GM23338 (cell line): ENCODE data around the gene ADCY3. TPM values are rescaled to one million over a fixed set of nuclear protein-coding genes. Genes with fewer than 3 reads are reported as not detected.

ENCODE experiments used
- ATAC-seq: fragments of 200-7000 bp; cut with Tn5 transposase; 3 replicates; pipeline ENCODE4 v1.9.1; 2020
- DNase-seq: peaks from one replicate; pipeline ENCODE4 v3.0.0-alpha.2; 2015; ENCODE audit warnings: low spot score
- H2AFZ ChIP-seq: fragments of 200-600 bp; sonication (generic); 2 replicates; pipeline ENCODE4 v1.8.0; 2016; ENCODE audit warnings: antibody characterized with exemption, mild to moderate bottlenecking, moderate library complexity
- H3F3A ChIP-seq: fragments of 200-600 bp; sonication (generic); replicated peaks from 2 replicates; pipeline ENCODE4 v1.8.0; 2017; ENCODE audit warnings: antibody characterized with exemption, mixed run types, low read depth
- H3K27ac ChIP-seq: fragments of 200-600 bp; sonication (generic); 2 replicates; pipeline ENCODE4 v1.6.1; 2016; ENCODE audit warnings: low read depth
- H3K27me3 ChIP-seq: fragments of 200-600 bp; sonication (generic); 2 replicates; pipeline ENCODE4 v1.8.0; 2016; ENCODE audit warnings: mild to moderate bottlenecking, mixed run types, moderate library complexity; ENCODE audit not compliant: insufficient read depth
- H3K36me3 ChIP-seq: fragments of 200-600 bp; sonication (generic); 2 replicates; pipeline ENCODE4 v1.8.0; 2016; ENCODE audit warnings: mild to moderate bottlenecking; ENCODE audit not compliant: insufficient read depth
- H3K4me1 ChIP-seq: fragments of 200-600 bp; sonication (generic); 2 replicates; pipeline ENCODE4 v1.8.0; 2016; ENCODE audit warnings: mild to moderate bottlenecking, moderate library complexity; ENCODE audit not compliant: insufficient read depth
- H3K4me2 ChIP-seq: fragments of 200-600 bp; sonication (generic); 2 replicates; pipeline ENCODE4 v1.7.1; 2017; ENCODE audit warnings: mixed run types
- H3K4me3 ChIP-seq: fragments of 200-600 bp; sonication (generic); 2 replicates; pipeline ENCODE4 v1.6.1; 2016; ENCODE audit warnings: mixed run types
- H3K79me2 ChIP-seq: fragments of 200-600 bp; sonication (generic); replicated peaks from 2 replicates; pipeline ENCODE4 v1.8.0; 2017; ENCODE audit warnings: mild to moderate bottlenecking; ENCODE audit not compliant: insufficient read depth
- H3K9me2 ChIP-seq: fragments of 200-600 bp; sonication (generic); 2 replicates; pipeline ENCODE4 v1.8.0; 2017; ENCODE audit not compliant: insufficient read depth
- H4K20me1 ChIP-seq: fragments of 200-600 bp; sonication (generic); replicated peaks from 2 replicates; pipeline ENCODE4 v1.8.0; 2017; ENCODE audit warnings: mild to moderate bottlenecking; ENCODE audit not compliant: insufficient read depth
- H3K27ac Mint-ChIP-seq: 2 replicates; pipeline ENCODE4 v1.8.0; 2020; ENCODE audit warnings: inconsistent platforms, mild to moderate bottlenecking, moderate library complexity, mixed read lengths
- H3K27me3 Mint-ChIP-seq: 3 replicates; pipeline ENCODE4 v1.8.0; 2022; ENCODE audit warnings: low read depth, mild to moderate bottlenecking, moderate library complexity, mixed read lengths, inconsistent platforms; ENCODE audit not compliant: insufficient read depth, poor library complexity
- H3K36me3 Mint-ChIP-seq: 3 replicates; pipeline ENCODE4 v1.8.0; 2021; ENCODE audit warnings: low read depth, mild to moderate bottlenecking, inconsistent platforms, moderate library complexity, mixed read lengths
- H3K4me1 Mint-ChIP-seq: 3 replicates; pipeline ENCODE4 v1.8.0; 2020; ENCODE audit warnings: mild to moderate bottlenecking, inconsistent platforms, mixed read lengths
- H3K4me3 Mint-ChIP-seq: 3 replicates; pipeline ENCODE4 v1.8.0; 2021; ENCODE audit warnings: moderate library complexity, mild to moderate bottlenecking, inconsistent platforms, mixed read lengths
- H3K9me3 Mint-ChIP-seq: 3 replicates; pipeline ENCODE4 v1.8.0; 2020; ENCODE audit warnings: moderate library complexity, mild to moderate bottlenecking, inconsistent platforms, mixed read lengths
- CREB1 ChIP-seq: fragments of 250-450 bp; sonication (Bioruptor Pico); IDR thresholded peaks from 2 replicates; pipeline ENCODE4 v1.5.0; 2020; ENCODE audit warnings: low read depth, mild to moderate bottlenecking, moderate library complexity
- EZH2 ChIP-seq: fragments of 200-600 bp; sonication (generic); IDR thresholded peaks from one replicate; pipeline ENCODE4 v1.8.0; 2017; ENCODE audit warnings: antibody characterized with exemption, mild to moderate bottlenecking, low read depth; ENCODE audit not compliant: unreplicated experiment
- EZH2phosphoT487 ChIP-seq: fragments of 200-600 bp; sonication (generic); IDR thresholded peaks from one replicate; pipeline ENCODE4 v1.8.1; 2018; ENCODE audit warnings: antibody characterized with exemption; ENCODE audit not compliant: unreplicated experiment
- JUNB ChIP-seq: IDR thresholded peaks from one replicate; pipeline ENCODE4 v1.6.1; 2016; ENCODE audit warnings: antibody characterized with exemption; ENCODE audit not compliant: unreplicated experiment
- NANOG ChIP-seq: IDR thresholded peaks from 2 replicates; pipeline ENCODE4 v1.6.1; 2016; ENCODE audit warnings: antibody characterized with exemption, borderline replicate concordance
- POLR2AphosphoS5 ChIP-seq: IDR thresholded peaks from 2 replicates; pipeline ENCODE4 v1.6.1; 2016; ENCODE audit warnings: antibody characterized with exemption, low read depth
- STAT1 ChIP-seq: IDR thresholded peaks from one replicate; pipeline ENCODE4 v1.6.1; 2016; ENCODE audit warnings: antibody characterized with exemption; ENCODE audit not compliant: unreplicated experiment
- ZNF114 ChIP-seq: fragments of 250-450 bp; sonication (Bioruptor Pico); IDR thresholded peaks from 2 replicates; pipeline ENCODE4 v1.5.0; 2020; ENCODE audit warnings: mild to moderate bottlenecking, moderate library complexity
- ZNF331 ChIP-seq: fragments of 250-450 bp; sonication (Bioruptor Pico); IDR thresholded peaks from 2 replicates; pipeline ENCODE4 v1.5.0; 2020; ENCODE audit warnings: low read depth, mild to moderate bottlenecking, moderate library complexity
- polyA plus RNA-seq: library from polyadenylated mRNA; unstranded; fragments of >200 nt; fragmentation: Nextera tagmentation; extraction: Ambion mirVana; gene quantifications from 2 replicates; pipeline ENCODE4 v1.2.1, GENCODE V29; 2016
- total RNA-seq: library from RNA; depleted of rRNA; stranded (reverse); fragments of >200 nt; shearing (Covaris generic); gene quantifications from 2 replicates; pipeline ENCODE4 v1.2.3, GENCODE V29; 2014
- TF ChIP-seq, protein P1 (sequence below), 2 experiments: fragments of 200-600 bp in 1 of 2; sonication (generic) in 1 of 2; conservative IDR thresholded peaks; 2 replicates each; pipeline versions ENCODE4 v1.5.1 to v1.6.1; 2016 to 2017; ENCODE audit warnings: antibody characterized with exemption in 2 of 2, low read depth in 2 of 2, mild to moderate bottlenecking in 2 of 2, moderate library complexity in 1 of 2
- TF ChIP-seq, protein P2 (sequence below): IDR thresholded peaks from 2 replicates; pipeline ENCODE4 v1.6.1; 2016; ENCODE audit warnings: antibody characterized with exemption
- TF ChIP-seq, protein P3 (sequence below): IDR thresholded peaks from one replicate; pipeline ENCODE4 v1.6.1; 2018; ENCODE audit warnings: antibody characterized with exemption; ENCODE audit not compliant: unreplicated experiment
- TF ChIP-seq, protein P4 (sequence below): fragments of 250-450 bp; sonication (Bioruptor Pico); IDR thresholded peaks from 2 replicates; pipeline ENCODE4 v1.5.0; 2020; ENCODE audit warnings: mild to moderate bottlenecking, moderate library complexity

The ADCY3 gene
- total and polyA plus RNA-seq, 2 experiments from 2014 or later = 9.7 to 32.4 TPM

- Mint-ChIP-seq H3K4me1 (peaks cover 4% of the 10 kb centered on the region; the same call in 2 of the 3 replicates), H3K27me3 (peaks cover 3% of the 10 kb centered on the region), H3K36me3 (peaks cover 67% of the 10 kb centered on the region), H3K9me3 (no peaks in the 10 kb centered on the region), H3K4me3 (no peak overlapping the region), H3K27ac (no peak overlapping the region)
- TF ChIP-seq EZH2phosphoT487 (no peak), CREB1 (CRISPR knock-in tag) (no peak), NANOG (no peak), STAT1 (no peak), JUNB (no peak), EZH2 (no peak), ZNF114 (no peak), ZNF331 (CRISPR knock-in tag) (no peak), POLR2AphosphoS5 (no peak)
- TF ChIP-seq, protein P1, sequence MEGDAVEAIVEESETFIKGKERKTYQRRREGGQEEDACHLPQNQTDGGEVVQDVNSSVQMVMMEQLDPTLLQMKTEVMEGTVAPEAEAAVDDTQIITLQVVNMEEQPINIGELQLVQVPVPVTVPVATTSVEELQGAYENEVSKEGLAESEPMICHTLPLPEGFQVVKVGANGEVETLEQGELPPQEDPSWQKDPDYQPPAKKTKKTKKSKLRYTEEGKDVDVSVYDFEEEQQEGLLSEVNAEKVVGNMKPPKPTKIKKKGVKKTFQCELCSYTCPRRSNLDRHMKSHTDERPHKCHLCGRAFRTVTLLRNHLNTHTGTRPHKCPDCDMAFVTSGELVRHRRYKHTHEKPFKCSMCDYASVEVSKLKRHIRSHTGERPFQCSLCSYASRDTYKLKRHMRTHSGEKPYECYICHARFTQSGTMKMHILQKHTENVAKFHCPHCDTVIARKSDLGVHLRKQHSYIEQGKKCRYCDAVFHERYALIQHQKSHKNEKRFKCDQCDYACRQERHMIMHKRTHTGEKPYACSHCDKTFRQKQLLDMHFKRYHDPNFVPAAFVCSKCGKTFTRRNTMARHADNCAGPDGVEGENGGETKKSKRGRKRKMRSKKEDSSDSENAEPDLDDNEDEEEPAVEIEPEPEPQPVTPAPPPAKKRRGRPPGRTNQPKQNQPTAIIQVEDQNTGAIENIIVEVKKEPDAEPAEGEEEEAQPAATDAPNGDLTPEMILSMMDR (conservative IDR thresholded peaks at IDR 0.05; ENCODE audit: low read depth in 2 of 2) = no peak
- TF ChIP-seq, protein P2, sequence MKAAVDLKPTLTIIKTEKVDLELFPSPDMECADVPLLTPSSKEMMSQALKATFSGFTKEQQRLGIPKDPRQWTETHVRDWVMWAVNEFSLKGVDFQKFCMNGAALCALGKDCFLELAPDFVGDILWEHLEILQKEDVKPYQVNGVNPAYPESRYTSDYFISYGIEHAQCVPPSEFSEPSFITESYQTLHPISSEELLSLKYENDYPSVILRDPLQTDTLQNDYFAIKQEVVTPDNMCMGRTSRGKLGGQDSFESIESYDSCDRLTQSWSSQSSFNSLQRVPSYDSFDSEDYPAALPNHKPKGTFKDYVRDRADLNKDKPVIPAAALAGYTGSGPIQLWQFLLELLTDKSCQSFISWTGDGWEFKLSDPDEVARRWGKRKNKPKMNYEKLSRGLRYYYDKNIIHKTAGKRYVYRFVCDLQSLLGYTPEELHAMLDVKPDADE = no peak
- TF ChIP-seq, protein P3, sequence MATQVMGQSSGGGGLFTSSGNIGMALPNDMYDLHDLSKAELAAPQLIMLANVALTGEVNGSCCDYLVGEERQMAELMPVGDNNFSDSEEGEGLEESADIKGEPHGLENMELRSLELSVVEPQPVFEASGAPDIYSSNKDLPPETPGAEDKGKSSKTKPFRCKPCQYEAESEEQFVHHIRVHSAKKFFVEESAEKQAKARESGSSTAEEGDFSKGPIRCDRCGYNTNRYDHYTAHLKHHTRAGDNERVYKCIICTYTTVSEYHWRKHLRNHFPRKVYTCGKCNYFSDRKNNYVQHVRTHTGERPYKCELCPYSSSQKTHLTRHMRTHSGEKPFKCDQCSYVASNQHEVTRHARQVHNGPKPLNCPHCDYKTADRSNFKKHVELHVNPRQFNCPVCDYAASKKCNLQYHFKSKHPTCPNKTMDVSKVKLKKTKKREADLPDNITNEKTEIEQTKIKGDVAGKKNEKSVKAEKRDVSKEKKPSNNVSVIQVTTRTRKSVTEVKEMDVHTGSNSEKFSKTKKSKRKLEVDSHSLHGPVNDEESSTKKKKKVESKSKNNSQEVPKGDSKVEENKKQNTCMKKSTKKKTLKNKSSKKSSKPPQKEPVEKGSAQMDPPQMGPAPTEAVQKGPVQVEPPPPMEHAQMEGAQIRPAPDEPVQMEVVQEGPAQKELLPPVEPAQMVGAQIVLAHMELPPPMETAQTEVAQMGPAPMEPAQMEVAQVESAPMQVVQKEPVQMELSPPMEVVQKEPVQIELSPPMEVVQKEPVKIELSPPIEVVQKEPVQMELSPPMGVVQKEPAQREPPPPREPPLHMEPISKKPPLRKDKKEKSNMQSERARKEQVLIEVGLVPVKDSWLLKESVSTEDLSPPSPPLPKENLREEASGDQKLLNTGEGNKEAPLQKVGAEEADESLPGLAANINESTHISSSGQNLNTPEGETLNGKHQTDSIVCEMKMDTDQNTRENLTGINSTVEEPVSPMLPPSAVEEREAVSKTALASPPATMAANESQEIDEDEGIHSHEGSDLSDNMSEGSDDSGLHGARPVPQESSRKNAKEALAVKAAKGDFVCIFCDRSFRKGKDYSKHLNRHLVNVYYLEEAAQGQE = no peak
- TF ChIP-seq, protein P4, sequence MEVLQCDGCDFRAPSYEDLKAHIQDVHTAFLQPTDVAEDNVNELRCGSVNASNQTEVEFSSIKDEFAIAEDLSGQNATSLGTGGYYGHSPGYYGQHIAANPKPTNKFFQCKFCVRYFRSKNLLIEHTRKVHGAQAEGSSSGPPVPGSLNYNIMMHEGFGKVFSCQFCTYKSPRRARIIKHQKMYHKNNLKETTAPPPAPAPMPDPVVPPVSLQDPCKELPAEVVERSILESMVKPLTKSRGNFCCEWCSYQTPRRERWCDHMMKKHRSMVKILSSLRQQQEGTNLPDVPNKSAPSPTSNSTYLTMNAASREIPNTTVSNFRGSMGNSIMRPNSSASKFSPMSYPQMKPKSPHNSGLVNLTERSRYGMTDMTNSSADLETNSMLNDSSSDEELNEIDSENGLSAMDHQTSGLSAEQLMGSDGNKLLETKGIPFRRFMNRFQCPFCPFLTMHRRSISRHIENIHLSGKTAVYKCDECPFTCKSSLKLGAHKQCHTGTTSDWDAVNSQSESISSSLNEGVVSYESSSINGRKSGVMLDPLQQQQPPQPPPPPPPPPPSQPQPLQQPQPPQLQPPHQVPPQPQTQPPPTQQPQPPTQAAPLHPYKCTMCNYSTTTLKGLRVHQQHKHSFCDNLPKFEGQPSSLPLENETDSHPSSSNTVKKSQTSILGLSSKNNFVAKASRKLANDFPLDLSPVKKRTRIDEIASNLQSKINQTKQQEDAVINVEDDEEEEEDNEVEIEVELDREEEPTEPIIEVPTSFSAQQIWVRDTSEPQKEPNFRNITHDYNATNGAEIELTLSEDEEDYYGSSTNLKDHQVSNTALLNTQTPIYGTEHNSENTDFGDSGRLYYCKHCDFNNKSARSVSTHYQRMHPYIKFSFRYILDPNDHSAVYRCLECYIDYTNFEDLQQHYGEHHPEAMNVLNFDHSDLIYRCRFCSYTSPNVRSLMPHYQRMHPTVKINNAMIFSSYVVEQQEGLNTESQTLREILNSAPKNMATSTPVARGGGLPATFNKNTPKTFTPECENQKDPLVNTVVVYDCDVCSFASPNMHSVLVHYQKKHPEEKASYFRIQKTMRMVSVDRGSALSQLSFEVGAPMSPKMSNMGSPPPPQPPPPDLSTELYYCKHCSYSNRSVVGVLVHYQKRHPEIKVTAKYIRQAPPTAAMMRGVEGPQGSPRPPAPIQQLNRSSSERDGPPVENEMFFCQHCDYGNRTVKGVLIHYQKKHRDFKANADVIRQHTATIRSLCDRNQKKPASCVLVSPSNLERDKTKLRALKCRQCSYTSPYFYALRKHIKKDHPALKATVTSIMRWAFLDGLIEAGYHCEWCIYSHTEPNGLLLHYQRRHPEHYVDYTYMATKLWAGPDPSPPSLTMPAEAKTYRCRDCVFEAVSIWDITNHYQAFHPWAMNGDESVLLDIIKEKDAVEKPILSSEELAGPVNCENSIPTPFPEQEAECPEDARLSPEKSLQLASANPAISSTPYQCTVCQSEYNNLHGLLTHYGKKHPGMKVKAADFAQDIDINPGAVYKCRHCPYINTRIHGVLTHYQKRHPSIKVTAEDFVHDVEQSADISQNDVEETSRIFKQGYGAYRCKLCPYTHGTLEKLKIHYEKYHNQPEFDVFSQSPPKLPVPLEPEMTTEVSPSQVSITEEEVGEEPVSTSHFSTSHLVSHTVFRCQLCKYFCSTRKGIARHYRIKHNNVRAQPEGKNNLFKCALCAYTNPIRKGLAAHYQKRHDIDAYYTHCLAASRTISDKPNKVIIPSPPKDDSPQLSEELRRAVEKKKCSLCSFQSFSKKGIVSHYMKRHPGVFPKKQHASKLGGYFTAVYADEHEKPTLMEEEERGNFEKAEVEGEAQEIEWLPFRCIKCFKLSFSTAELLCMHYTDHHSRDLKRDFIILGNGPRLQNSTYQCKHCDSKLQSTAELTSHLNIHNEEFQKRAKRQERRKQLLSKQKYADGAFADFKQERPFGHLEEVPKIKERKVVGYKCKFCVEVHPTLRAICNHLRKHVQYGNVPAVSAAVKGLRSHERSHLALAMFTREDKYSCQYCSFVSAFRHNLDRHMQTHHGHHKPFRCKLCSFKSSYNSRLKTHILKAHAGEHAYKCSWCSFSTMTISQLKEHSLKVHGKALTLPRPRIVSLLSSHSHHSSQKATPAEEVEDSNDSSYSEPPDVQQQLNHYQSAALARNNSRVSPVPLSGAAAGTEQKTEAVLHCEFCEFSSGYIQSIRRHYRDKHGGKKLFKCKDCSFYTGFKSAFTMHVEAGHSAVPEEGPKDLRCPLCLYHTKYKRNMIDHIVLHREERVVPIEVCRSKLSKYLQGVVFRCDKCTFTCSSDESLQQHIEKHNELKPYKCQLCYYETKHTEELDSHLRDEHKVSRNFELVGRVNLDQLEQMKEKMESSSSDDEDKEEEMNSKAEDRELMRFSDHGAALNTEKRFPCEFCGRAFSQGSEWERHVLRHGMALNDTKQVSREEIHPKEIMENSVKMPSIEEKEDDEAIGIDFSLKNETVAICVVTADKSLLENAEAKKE = no peak
- 0 out of 2 replicates have a peak, but pooled peaks cover 12% of the 10 kb centered on the region for H3F3A ChIP-seq
- no peak overlapping the region for H2AFZ ChIP-seq
- H3K4me1 ChIP-seq = no peaks in the 10 kb centered on the region
- no peaks in the 10 kb centered on the region for H3K9me2 ChIP-seq
- no peak overlapping the region for H3K4me2 ChIP-seq
- no peaks in the 10 kb centered on the region for H3K27me3 ChIP-seq
- H3K4me3 ChIP-seq = no peak overlapping the region
- no peak for ATAC-seq
- peaks cover 21% of the 10 kb centered on the region for H4K20me1 ChIP-seq
- H3K36me3 ChIP-seq = peaks cover 35% of the 10 kb centered on the region; the same call in 1 of the 2 replicates
- no peak for DNase-seq
- peaks cover 58% of the 10 kb centered on the region for H3K79me2 ChIP-seq
- no peak overlapping the region for H3K27ac ChIP-seq
Measured at GRCh38 chr2:24814516-24814915, 105.5 kb downstream of the ADCY3 start.
